OCI-LY7 (cell line): ENCODE data around the gene STIP1. TPM values are rescaled to one million over a fixed set of nuclear protein-coding genes. Genes with fewer than 3 reads are reported as not detected.
A peak's percentile ranks its signal among the peaks of the same experiment; 100 is the strongest.

ENCODE experiments used
- Bru-seq: library from RNA; stranded (reverse); fragments of 400-500 nt; gene quantifications from one replicate; lab custom pipeline; 2021; lab: Mats Ljungman, UMichigan
- BruChase-seq, 2 experiments: library from RNA; stranded (reverse); fragments of 400-500 nt; gene quantifications; one replicate each; lab custom pipeline; 2021; lab: Mats Ljungman, UMichigan
- BruUV-seq: library from RNA; stranded (reverse); fragments of 400-500 nt; replicated peaks from 2 replicates; lab custom pipeline; 2021; lab: Mats Ljungman, UMichigan
- CTCF ChIA-PET: fragments of 300-600 bp; sonication (Branson Sonifier 250); formaldehyde crosslinking; loops from one replicate; lab custom pipeline; 2022; ENCODE audit warnings: antibody characterized with exemption; ENCODE audit not compliant: unreplicated experiment; lab: Charles Lee
- POLR2A ChIA-PET: fragments of 300-600 bp; sonication (Branson Sonifier 250); formaldehyde crosslinking; loops from one replicate; lab custom pipeline; 2022; ENCODE audit warnings: antibody characterized with exemption; lab: Charles Lee
- DNase-seq: peaks from one replicate; pipeline ENCODE4 v3.0.0-alpha.2; 2015; ENCODE audit warnings: low spot score
- H2AFZ ChIP-seq: fragments of 200-600 bp; sonication (generic), shearing (Covaris generic); 2 replicates; pipeline ENCODE4 v1.6.1; 2014; ENCODE audit warnings: mild to moderate bottlenecking, antibody characterized with exemption, low read length, moderate library complexity
- H3K27ac ChIP-seq: fragments of 200-600 bp; sonication (generic); 2 replicates; pipeline ENCODE4 v1.5.1; 2014; ENCODE audit warnings: mixed run types, low read depth, mild to moderate bottlenecking, moderate library complexity, low read length, inconsistent platforms; ENCODE audit not compliant: poor library complexity, severe bottlenecking
- H3K36me3 ChIP-seq: fragments of 200-600 bp; sonication (generic); 2 replicates; pipeline ENCODE4 v1.6.1; 2014; ENCODE audit warnings: mild to moderate bottlenecking, antibody characterized with exemption, low read length, moderate library complexity, mixed read lengths; ENCODE audit not compliant: insufficient read depth
- H3K4me1 ChIP-seq: fragments of 200-600 bp; sonication (generic); 2 replicates; pipeline ENCODE4 v1.5.1; 2014; ENCODE audit warnings: mild to moderate bottlenecking, low read length; ENCODE audit not compliant: insufficient read depth, poor library complexity, severe bottlenecking
- H3K4me2 ChIP-seq: fragments of 200-600 bp; sonication (generic); 2 replicates; pipeline ENCODE4 v1.6.1; 2014; ENCODE audit warnings: mild to moderate bottlenecking, low read length
- H3K4me3 ChIP-seq: fragments of 200-600 bp; sonication (generic); 2 replicates; pipeline ENCODE4 v1.5.1; 2014; ENCODE audit warnings: mild to moderate bottlenecking, low read depth, low read length; ENCODE audit not compliant: poor library complexity, severe bottlenecking
- H3K79me2 ChIP-seq: fragments of 200-600 bp; sonication (generic); 2 replicates; pipeline ENCODE4 v1.6.1; 2016; ENCODE audit warnings: low read depth, mild to moderate bottlenecking, low read length, moderate library complexity, mixed read lengths; ENCODE audit not compliant: insufficient read depth
- H3K9me2 ChIP-seq: fragments of 200-600 bp; sonication (generic); 2 replicates; pipeline ENCODE4 v1.6.1; 2016; ENCODE audit warnings: mild to moderate bottlenecking, low read length, mixed read lengths; ENCODE audit not compliant: insufficient read depth
- H3K9me3 ChIP-seq: fragments of 200-600 bp; sonication (generic); 2 replicates; pipeline ENCODE4 v1.6.1; 2014; ENCODE audit warnings: mild to moderate bottlenecking, mixed run types, low read length, mixed read lengths
- H4K20me1 ChIP-seq: fragments of 200-600 bp; sonication (generic); 2 replicates; pipeline ENCODE4 v1.6.1; 2014; ENCODE audit warnings: mild to moderate bottlenecking, antibody characterized with exemption, low read length, moderate library complexity, mixed read lengths; ENCODE audit not compliant: insufficient read depth
- EZH2phosphoT487 ChIP-seq: fragments of 200-600 bp; sonication (generic); IDR thresholded peaks from 2 replicates; pipeline ENCODE4 v1.6.1; 2018; ENCODE audit warnings: low read depth, borderline replicate concordance, mild to moderate bottlenecking, mixed run types, antibody characterized with exemption, low read length, moderate library complexity, mixed read lengths
- intact Hi-C: fragments of 100-400 bp; cut with micrococcal nuclease; formaldehyde crosslinking; loops from one replicate; pipeline ENCODE4 v1.10.0; 2022; ENCODE audit not compliant: unreplicated experiment
- long read RNA-seq: library from polyadenylated mRNA; stranded (forward); transcript quantifications from one replicate; pipeline ENCODE4 v2.0.0, GENCODE V29; 2022
- total RNA-seq, 2 experiments: library from RNA; depleted of rRNA in 1 of 2; stranded (reverse); fragments of >200 nt in 1 of 2; shearing (Covaris generic) in 1 of 2; gene quantifications; 2 replicates each; pipeline ENCODE4 v1.2.3, GENCODE V29; 2014 to 2022
- TF ChIP-seq, protein P1 (sequence below): fragments of 200-600 bp; sonication (generic); conservative IDR thresholded peaks from 2 replicates; pipeline ENCODE4 v1.5.1; 2014; ENCODE audit warnings: mild to moderate bottlenecking, antibody characterized with exemption, low read length, moderate library complexity, mixed read lengths

The STIP1 gene
- total RNA-seq (2014; rRNA removed; shearing (Covaris generic)): 271 and 309 TPM in 2 replicates
- total RNA-seq (2022): 186 and 240 TPM in 2 replicates
- Bru-seq, nascent RNA: percentile 78 among the genes with signal in this experiment
- BruChase-seq, experiment 1, labeled RNA remaining after a 6-hour chase: percentile 92 among the genes with signal in this experiment
- BruChase-seq, experiment 2, labeled RNA remaining after a 2-hour chase: percentile 90 among the genes with signal in this experiment
- long read RNA-seq, transcript STIP1-201 (14 exons, 2,196 nt): major isoform, 409 of 502 reads
- long read RNA-seq, partial matches to known transcripts: 20 of 502 reads
- long read RNA-seq, other reads (novel, unspliced or antisense): 71 of 502 reads

DNA sequence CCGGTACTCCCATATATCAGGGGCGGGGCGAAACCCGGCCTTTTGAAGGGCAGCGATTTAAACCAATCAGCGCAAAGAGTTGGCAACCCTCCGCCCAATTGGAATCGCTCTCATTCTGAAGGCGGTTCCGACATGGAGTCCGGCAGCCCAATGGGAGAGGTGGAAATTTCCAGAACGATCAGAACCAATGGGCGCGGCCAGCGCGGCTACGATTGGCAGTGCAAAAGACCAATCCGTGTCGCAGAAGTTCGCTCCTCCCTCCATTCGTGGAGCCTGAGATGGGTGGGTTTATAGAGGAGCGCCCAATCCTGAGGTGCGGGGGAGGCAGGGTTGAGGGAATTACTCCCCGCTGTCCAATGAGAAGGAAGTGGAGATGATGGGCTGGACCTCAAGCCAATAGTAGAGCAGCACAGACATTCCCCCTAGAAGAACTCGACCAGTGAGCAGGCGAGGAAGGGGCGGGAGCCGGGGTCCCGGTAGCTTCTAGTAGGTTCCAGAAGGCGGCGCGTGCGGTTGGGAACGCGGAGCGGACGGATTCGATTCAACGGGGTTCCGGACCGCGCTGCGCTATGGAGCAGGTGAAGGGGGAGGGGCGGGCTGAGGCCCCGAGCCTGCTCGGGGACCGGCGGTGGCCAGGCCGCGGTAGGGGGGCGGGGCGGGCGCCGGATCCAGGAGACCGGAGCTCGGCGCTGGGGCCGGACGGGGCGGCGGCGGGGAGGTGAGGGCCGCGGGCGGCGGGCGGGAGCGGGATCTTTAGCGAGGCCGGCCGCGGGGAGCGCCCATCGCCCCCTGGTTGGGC, at the start of gene STIP1:
STIP1 (plus strand) TSS at position 479 of the 799 bp plus-strand sequence; CDS start at position 570, 91 bp downstream.
- peak; percentile 100 for DNase-seq
- Histone ChIP-seq H3K4me1 (peaks cover 30% of the 10 kb centered on the region), H3K9me2 (no peaks in the 10 kb centered on the region), H3K36me3 (no peaks in the 10 kb centered on the region; the same call in none of the 2 replicates), H3K4me2 (peak within 1 kb of the TSS; percentile 85), H4K20me1 (peaks cover 21% of the 10 kb centered on the region; the same call in 1 of the 2 replicates), H3K4me3 (peak within 1 kb of the TSS; percentile 75), H2AFZ (peak within 1 kb of the TSS; percentile 4; the same call in 1 of the 2 replicates), H3K27ac (peak within 1 kb of the TSS; percentile 59), H3K9me3 (no peaks in the 10 kb centered on the region), H3K79me2 (peaks cover 22% of the 10 kb centered on the region)
- CTCF ChIA-PET: interaction anchor here (0.6 to 0.9 kb wide), 2 partner anchors 341 to 1540 kb away, joined by 3 to 7 read pairs; partner anchors contain the start of gene GANAB
- TF ChIP-seq, protein P1, sequence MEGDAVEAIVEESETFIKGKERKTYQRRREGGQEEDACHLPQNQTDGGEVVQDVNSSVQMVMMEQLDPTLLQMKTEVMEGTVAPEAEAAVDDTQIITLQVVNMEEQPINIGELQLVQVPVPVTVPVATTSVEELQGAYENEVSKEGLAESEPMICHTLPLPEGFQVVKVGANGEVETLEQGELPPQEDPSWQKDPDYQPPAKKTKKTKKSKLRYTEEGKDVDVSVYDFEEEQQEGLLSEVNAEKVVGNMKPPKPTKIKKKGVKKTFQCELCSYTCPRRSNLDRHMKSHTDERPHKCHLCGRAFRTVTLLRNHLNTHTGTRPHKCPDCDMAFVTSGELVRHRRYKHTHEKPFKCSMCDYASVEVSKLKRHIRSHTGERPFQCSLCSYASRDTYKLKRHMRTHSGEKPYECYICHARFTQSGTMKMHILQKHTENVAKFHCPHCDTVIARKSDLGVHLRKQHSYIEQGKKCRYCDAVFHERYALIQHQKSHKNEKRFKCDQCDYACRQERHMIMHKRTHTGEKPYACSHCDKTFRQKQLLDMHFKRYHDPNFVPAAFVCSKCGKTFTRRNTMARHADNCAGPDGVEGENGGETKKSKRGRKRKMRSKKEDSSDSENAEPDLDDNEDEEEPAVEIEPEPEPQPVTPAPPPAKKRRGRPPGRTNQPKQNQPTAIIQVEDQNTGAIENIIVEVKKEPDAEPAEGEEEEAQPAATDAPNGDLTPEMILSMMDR: 0 out of 2 replicates have a peak, but pooled peaks have one; percentile 19
- TF ChIP-seq EZH2phosphoT487: no peak
- BruUV-seq: no TSS peak
- POLR2A ChIA-PET: interaction anchor here (0.6 to 3.6 kb wide), 5 partner anchors 20 to 1727 kb away, joined by 3 to 28 read pairs (median 3); partner anchors contain the start of gene FERMT3
- intact Hi-C loops: loop anchor here (2.0 to 5.0 kb wide), 3 partner anchors 21 to 116 kb away; partner anchors contain the start of genes CATSPERZ, FERMT3 and FKBP2

DNA sequence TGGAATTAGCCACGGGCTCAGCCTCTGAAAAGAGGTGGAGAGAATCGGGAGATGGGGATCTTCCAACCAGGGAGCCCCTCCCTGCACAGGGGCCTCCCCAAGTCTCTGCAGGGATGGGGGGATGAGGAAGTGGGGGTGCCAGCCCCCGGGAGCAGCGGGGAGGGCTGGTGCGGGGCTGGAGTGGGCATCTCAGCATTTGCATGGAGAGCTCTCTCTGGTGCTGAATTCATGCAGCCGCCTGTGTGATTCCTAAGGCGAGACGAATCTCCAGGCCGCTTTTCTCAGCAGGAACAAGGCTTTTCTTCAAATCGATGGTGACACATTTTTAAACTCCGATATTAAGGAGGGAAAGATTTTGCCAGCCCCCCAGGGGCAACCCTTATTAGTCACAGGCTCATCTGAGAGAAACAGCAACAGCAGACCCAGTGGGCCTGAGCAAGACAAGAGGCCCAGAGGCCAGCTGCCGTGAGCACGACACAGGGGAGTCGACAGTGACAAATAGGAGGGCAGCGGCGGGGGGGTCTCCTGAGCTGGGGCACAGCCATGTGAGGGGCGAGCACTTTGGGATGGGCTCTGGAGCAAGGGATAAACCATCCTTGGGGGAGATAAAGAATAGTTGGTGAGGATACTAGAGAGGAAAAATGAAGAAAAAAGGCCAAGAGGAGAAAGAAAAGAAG, 49.1 kb upstream of the STIP1 start:
- intact Hi-C loops: no loop called here
- Histone ChIP-seq H3K36me3 (no peaks in the 10 kb centered on the region), H3K4me2 (no peak overlapping the region), H3K9me2 (no peaks in the 10 kb centered on the region), H3K4me3 (no peak overlapping the region), H3K27ac (no peak overlapping the region), H3K79me2 (no peaks in the 10 kb centered on the region), H3K4me1 (no peaks in the 10 kb centered on the region), H3K9me3 (no peaks in the 10 kb centered on the region), H4K20me1 (no peaks in the 10 kb centered on the region), H2AFZ (no peak overlapping the region)
- no peak for TF ChIP-seq EZH2phosphoT487
- TF ChIP-seq, protein P1: no peak
- no TSS peak for BruUV-seq
- DNase-seq: no peak
- CTCF ChIA-PET: no interaction called here
- POLR2A ChIA-PET: no interaction called here
